ENCODE data around the gene HOXB8.

HOXB8 gene

DNA sequence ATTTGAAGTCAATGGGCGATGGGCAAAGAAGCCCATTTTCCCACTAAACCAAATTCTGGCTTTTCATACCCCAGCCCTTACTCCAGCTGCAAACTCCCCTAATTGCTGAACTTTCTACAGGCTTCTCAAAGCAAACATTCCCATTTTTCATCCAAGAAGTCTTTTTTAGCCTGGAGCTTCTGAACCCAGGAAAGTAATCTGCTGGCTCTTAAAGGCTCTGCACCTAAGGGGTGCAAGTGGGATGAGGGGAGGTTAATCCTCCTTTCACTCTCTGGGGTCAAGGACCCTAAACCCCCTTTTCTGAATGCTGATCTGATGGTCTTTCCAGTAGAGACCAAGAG is 6.6 kb downstream of the HOXB8 start:
- Mint-ChIP-seq H3K4me1 (peaks cover 57% of the 10 kb centered on the region), H3K27me3 (ENCODE audit: low read depth, poor library complexity) (peaks cover 3% of the 10 kb centered on the region), H3K36me3 (ENCODE audit: low read depth) (peaks cover 46% of the 10 kb centered on the region), H3K27ac (peak overlapping the region; percentile 100), H3K9me3 (no peaks in the 10 kb centered on the region), H3K4me3 (peak overlapping the region; percentile 99)
- DNase-seq, result no peak
- TF ChIP-seq, protein P1, sequence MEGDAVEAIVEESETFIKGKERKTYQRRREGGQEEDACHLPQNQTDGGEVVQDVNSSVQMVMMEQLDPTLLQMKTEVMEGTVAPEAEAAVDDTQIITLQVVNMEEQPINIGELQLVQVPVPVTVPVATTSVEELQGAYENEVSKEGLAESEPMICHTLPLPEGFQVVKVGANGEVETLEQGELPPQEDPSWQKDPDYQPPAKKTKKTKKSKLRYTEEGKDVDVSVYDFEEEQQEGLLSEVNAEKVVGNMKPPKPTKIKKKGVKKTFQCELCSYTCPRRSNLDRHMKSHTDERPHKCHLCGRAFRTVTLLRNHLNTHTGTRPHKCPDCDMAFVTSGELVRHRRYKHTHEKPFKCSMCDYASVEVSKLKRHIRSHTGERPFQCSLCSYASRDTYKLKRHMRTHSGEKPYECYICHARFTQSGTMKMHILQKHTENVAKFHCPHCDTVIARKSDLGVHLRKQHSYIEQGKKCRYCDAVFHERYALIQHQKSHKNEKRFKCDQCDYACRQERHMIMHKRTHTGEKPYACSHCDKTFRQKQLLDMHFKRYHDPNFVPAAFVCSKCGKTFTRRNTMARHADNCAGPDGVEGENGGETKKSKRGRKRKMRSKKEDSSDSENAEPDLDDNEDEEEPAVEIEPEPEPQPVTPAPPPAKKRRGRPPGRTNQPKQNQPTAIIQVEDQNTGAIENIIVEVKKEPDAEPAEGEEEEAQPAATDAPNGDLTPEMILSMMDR (IDR thresholded peaks at IDR 0.05), result no peak

DNA sequence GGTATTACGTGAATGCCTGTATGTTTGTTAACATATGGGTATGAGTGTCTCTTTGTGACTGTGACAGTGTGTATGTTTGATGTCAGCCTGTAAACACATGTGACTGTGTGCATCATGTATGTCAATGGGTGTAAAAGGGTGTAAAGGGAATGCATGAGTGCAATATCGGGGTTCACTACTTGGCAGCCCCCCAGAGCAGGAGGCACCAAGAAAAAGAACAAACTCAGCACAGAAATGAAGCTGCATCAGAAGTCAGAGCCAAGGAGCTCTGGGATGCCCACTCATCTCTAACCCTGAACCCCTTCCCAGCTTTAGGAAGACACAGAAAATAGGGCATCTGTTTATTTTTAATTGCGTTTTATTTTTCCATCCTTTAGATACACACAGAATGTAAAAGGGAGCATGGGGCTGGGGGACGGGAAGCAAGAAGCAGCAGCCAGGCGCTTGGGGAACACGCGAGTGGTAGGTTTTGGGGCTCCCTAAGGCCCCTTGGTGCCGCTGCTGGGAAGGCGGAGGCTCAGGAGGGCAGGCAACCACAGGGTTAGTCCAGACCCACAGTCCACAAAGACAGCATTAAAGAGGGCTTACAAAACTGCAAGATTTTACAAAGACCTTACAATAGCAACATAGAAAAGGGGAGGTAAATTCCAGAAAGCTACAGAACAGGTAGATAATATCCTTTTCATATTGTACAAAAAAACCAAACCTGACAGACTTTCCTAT is 8.0 kb downstream of the HOXB8 start:
- peak overlapping the region; percentile 100 for H3K27ac Mint-ChIP-seq
- H3K4me1 Mint-ChIP-seq, result peaks cover 60% of the 10 kb centered on the region
- TF ChIP-seq, protein P1 (IDR thresholded peaks at IDR 0.05), result no peak
- H3K36me3 Mint-ChIP-seq (ENCODE audit: low read depth), result peaks cover 46% of the 10 kb centered on the region
- peak overlapping the region; percentile 99 for H3K4me3 Mint-ChIP-seq
- no peak for DNase-seq
- no peaks in the 10 kb centered on the region for H3K9me3 Mint-ChIP-seq
- H3K27me3 Mint-ChIP-seq (ENCODE audit: low read depth, poor library complexity), result peaks cover 5% of the 10 kb centered on the region

DNA sequence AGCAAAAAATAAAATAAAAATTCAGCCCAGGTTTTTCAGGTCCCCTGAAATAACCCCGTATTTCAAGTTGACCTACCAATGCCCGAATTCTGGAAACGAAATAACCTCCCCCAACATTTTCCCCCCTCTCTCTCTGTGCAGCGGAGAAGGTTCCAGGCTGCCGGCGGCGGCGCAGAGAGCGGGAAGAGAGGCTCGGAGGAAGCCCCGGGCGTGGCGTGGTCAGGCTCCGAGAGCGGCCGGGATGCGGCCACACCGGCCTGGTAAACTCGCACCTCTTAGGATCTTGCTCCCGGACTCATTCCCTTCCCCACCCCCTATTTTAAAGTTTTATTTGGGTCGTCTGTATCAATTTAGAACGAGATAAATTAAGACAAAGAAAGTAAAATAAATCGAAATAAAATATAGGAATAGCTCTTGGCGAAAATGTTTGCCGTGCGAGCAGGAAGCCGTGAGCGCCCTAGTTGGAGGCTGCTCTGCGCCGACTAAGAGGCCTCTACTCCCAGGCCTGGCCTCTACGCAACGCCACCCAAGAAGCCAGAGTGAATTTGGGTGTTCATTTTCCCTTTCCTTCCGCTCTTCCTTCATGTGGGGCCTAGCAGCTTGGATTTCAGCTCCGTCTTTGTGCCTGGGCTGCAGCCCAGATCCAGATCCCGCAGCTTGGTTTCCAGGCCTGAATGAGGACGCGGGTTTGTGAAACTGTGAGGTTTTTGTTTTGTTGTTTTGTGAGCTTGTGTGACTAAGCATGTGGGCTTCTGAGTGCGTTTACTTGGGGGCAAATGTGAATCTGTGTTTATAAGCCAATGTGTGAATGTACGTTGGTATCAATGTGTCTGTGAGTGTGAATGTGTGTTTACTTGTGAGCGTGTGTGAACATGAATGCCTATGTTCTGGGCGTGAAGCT is 8.9 kb downstream of the HOXB8 start:
- Mint-ChIP-seq H3K4me3 (peak overlapping the region; percentile 99), H3K27me3 (ENCODE audit: low read depth, poor library complexity) (peaks cover 5% of the 10 kb centered on the region), H3K9me3 (no peaks in the 10 kb centered on the region), H3K27ac (peak overlapping the region; percentile 100), H3K36me3 (ENCODE audit: low read depth) (peaks cover 54% of the 10 kb centered on the region), H3K4me1 (peaks cover 61% of the 10 kb centered on the region)
- no peak for DNase-seq
- TF ChIP-seq, protein P1 (IDR thresholded peaks at IDR 0.05), result no peak

DNA sequence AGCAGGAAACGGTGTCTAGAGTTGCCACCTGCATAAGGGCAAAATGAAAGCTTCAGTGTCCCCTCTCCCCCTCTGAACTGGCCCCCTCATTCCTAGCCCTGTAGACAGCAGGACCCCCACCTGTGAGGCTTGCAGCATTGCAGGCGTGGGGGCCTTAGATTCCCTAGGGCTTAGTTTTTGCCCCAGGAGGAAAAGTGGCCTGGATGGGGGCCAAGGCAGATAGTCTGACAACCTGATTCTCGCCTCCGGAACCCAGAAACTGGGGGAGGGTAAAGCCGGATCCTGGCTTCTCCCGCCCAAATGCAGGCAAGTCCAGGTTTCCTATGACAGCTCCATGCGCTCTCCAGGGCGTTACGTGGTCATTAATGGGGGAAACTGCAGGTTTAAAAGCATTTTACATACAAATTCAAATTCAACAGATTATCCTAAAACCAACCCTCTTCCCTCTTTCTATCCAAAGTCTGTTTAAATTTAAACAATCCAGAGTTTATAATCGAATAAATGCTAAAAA is 9.6 kb downstream of the HOXB8 start:
- peaks cover 62% of the 10 kb centered on the region for H3K36me3 Mint-ChIP-seq (ENCODE audit: low read depth)
- peak overlapping the region; percentile 100 for H3K27ac Mint-ChIP-seq
- peak overlapping the region; percentile 99 for H3K4me3 Mint-ChIP-seq
- no peaks in the 10 kb centered on the region for H3K9me3 Mint-ChIP-seq
- TF ChIP-seq, protein P1 (IDR thresholded peaks at IDR 0.05), result no peak
- DNase-seq, result no peak
- H3K27me3 Mint-ChIP-seq (ENCODE audit: low read depth, poor library complexity), result peaks cover 3% of the 10 kb centered on the region
- H3K4me1 Mint-ChIP-seq, result peaks cover 63% of the 10 kb centered on the region

DNA sequence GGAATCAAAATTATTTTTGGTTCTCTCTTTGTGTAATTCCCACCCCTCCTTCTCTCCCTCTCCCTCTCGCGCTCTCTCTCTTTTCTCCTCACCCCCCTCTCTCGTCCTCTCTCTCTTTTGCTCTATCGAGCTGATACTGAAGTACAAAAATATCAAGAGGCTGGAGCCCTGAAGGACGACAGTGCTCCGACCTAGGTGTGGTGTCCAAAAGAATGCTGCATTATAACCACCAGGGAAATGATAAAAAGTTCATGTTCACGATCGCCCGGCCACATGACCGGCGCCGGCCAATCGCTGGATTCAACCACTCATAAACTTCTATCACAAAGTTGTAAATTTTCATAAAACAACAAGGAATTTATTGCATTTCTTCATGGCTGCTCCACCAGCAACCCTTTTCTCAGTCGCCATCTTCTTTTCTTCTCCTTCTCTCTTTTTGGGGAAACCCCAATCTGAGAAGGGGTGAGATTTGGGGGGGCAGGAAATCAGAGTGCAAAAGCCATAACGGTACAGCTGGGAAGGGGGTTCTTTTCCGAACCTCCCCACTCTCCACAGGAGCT is 10.2 kb downstream of the HOXB8 start, which contains the start of gene HOXB6:
HOXB6 (minus strand) TSS at position 217 of the 560 bp plus-strand sequence. CDS start 6,836 bp downstream, outside the sequence.
- peak within 1 kb of the TSS; percentile 99 for H3K4me3 Mint-ChIP-seq

More for the DNA sequence above, 10.2 kb downstream of the HOXB8 start, which contains the start of gene HOXB6:
- Mint-ChIP-seq H3K27ac (peak within 1 kb of the TSS; percentile 100), H3K36me3 (ENCODE audit: low read depth) (peaks cover 68% of the 10 kb centered on the region), H3K27me3 (ENCODE audit: low read depth, poor library complexity) (peaks cover 3% of the 10 kb centered on the region), H3K9me3 (no peaks in the 10 kb centered on the region), H3K4me1 (peaks cover 69% of the 10 kb centered on the region)
- TF ChIP-seq, protein P1 (IDR thresholded peaks at IDR 0.05), result no peak
- DNase-seq, result peak; percentile 62
